Kidney epithelial cell (primary cell): ENCODE measurements around the gene RPS27L. TPM values are rescaled to one million over a fixed set of nuclear protein-coding genes. Genes with fewer than 3 reads are reported as not detected.

Experiments
- DNase-seq: peaks from one replicate; pipeline ENCODE4 v3.0.0-alpha.2; 2010; ENCODE audit warnings: low read depth
- H3K27me3 ChIP-seq: 2 replicates; pipeline ENCODE4 v1.6.0; 2011; ENCODE audit warnings: low read length; ENCODE audit not compliant: control insufficient read depth, insufficient read depth
- H3K36me3 ChIP-seq: 2 replicates; pipeline ENCODE4 v1.5.1; 2011; ENCODE audit warnings: low read length; ENCODE audit not compliant: control insufficient read depth, insufficient read depth
- H3K4me3 ChIP-seq: 2 replicates; pipeline ENCODE4 v1.5.1; 2011; ENCODE audit warnings: low read depth, mild to moderate bottlenecking, control low read depth, low read length
- total RNA-seq: library from RNA; depleted of rRNA; stranded (reverse); fragments of >200 nt; gene quantifications from 2 replicates; pipeline ENCODE4 v1.2.3, GENCODE V29; 2015
- TF ChIP-seq, protein P1 (sequence below): IDR thresholded peaks from 2 replicates; pipeline ENCODE4 v1.5.1; 2011; ENCODE audit warnings: mild to moderate bottlenecking, moderate library complexity, low read length, control low read depth, inconsistent platforms; ENCODE audit not compliant: insufficient read depth, poor library complexity, severe bottlenecking

The RPS27L gene
- total RNA-seq, result 150 and 186 TPM in 2 replicates

DNA sequence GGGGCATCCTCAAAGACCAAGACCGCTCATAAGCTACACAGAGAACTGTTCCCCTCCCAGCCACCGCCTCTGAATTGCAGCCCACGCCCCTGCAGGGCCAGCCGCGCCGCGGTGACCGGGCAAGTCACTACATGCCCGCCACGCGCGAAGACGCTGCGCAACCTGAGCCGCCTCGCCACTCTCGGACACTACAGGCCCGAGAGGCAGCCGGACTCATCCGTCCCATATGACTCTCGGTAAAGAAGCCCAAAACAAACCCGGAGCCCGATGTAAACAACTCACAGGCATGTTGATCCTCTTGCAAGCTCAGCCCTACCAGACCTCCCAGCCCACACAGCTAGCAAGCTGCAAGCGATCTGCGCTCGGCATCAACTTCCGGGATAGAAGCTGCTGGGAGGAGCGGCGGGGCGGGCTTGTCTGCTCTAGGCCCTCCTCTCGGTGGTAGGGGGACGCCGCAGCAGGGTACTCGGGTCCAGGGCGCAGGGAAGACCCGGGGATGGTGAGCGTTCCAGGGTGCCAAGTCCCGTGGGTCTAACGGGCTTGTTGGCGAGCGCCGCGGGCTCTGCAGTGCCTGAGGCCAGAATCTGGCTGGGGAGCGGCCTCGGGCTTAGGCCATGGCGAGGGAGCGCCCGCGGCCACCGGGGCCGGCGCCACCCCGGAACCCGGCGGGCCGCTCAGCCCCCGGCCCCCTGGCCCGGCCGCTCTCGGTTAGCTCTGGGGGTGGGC is at the start of gene RPS27L:
Gene RPS27L, minus strand, starts transcription at position 360 of the 726 bp plus-strand sequence. Its CDS starts 72 bp downstream, at position 288.
- TF ChIP-seq, protein P1, sequence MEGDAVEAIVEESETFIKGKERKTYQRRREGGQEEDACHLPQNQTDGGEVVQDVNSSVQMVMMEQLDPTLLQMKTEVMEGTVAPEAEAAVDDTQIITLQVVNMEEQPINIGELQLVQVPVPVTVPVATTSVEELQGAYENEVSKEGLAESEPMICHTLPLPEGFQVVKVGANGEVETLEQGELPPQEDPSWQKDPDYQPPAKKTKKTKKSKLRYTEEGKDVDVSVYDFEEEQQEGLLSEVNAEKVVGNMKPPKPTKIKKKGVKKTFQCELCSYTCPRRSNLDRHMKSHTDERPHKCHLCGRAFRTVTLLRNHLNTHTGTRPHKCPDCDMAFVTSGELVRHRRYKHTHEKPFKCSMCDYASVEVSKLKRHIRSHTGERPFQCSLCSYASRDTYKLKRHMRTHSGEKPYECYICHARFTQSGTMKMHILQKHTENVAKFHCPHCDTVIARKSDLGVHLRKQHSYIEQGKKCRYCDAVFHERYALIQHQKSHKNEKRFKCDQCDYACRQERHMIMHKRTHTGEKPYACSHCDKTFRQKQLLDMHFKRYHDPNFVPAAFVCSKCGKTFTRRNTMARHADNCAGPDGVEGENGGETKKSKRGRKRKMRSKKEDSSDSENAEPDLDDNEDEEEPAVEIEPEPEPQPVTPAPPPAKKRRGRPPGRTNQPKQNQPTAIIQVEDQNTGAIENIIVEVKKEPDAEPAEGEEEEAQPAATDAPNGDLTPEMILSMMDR, result no peak

DNA sequence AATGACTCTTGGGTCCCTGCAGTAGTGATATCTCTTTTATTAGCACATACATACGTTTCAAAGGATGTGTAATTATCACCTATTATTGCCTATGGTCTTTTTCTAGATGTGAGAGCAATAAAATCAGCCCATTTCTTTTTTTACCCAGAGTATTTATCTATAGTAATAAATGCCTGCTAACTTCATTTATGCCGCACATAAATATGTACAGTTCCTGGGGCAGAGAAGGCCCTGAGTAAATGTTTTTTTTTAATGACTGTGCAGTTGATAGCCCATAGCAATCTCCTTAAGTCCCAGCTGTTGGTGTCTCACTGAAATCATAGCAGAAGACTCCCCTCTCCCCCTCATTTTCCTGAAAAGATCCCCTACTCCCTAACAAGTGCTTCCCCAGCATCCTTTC is 48.8 kb upstream of the RPS27L start:
- Histone ChIP-seq H3K36me3 (no peaks in the 10 kb centered on the region), H3K27me3 (no peaks in the 10 kb centered on the region), H3K4me3 (no peak overlapping the region)
- DNase-seq, result no peak
- TF ChIP-seq, protein P1, result no peak

More for the DNA sequence above, at the start of gene RPS27L:
- peak within 1 kb of the TSS; percentile 78 for H3K4me3 ChIP-seq
- peak; percentile 74 for DNase-seq
- H3K36me3 ChIP-seq, result no peaks in the 10 kb centered on the region
- H3K27me3 ChIP-seq, result no peaks in the 10 kb centered on the region

DNA sequence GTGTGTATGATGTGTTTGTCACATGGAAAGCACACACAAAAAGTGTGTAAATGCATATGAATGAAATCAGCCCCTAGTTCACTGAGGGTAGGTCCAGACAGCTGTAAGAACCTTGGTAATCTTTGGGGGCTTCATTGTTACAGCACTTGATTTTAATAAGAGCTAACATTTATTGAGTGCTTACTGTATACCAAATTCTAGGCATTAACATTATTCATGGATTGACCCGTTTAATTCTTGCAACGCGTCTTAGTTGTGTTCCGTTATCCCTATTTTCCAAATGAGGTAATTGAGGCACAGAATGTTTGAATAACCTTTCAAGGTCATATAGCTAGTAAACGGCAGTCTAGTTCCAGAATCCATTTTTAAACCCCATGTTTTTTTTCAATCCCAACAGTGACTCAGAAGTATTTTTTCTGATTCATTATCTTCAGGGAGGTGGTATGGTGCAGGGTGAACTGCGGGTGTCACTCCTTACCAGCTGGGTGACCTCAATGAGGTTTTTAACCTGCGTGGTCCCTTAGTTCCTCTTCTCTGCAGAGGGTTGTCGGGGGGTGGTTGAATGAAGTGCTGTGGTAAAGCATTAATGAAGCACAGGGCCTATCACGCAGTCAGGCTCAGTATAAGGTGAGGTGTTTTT is 46.3 kb upstream of the RPS27L start:
- H3K4me3 ChIP-seq, result no peak overlapping the region
- no peaks in the 10 kb centered on the region for H3K27me3 ChIP-seq
- no peak for DNase-seq
- H3K36me3 ChIP-seq, result no peaks in the 10 kb centered on the region
- TF ChIP-seq, protein P1, result no peak

DNA sequence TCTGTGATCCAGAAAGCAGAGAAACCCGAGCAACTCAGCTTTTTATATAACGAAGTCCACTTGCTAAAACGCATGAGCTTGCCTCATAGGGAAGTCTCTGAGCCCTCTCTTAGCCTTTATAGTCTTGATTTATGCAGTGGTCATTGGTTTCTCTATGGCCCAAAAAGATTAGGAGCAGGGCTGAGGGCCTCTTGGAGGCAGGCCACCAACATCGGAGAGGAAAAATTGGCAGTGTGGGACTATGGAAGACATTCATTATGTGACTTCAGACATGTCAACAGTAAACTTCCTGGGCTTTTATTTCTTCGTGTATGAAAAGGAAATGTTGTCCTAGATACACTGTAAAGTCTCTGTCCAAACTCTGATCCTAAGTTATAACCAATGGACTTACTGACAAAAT is 45.6 kb upstream of the RPS27L start:
- Histone ChIP-seq H3K4me3 (no peak overlapping the region), H3K36me3 (no peaks in the 10 kb centered on the region), H3K27me3 (no peaks in the 10 kb centered on the region)
- TF ChIP-seq, protein P1, result no peak
- DNase-seq, result no peak

DNA sequence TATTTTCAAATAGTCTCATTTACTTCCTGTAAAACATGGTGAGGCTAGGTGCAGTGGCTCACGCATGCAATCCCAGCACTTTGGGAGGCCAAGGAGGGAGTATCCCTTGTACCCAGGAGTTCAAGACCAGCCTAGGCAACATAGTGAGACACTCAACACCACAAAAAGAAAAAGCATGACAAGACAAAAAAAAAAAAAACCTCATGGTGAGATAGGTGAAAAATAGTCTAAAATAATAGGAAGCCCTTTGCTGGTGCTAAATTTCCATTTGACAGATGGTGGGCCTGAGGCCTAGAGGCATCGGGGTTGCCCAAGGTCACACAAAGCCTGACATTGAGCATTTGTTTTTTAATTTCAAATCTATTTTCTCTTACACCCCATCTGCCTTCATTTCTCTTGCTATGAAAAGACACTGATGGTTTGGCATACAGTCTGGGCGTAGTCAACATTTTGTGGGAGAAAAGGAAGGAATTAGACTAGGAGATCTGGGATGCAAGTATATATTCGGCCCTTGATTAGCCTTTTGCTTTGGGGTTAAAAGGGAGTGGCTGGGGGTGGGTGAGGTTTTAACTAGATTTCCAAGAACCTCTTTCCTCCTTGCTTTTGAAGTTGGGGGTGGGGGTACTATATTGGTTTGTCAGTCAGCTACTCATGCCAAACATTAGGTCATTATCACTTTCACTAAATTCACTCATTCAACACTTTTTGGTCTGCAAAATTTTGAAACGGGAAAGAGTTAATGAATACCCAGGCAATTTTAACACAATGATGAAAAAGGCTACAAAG is 43.4 kb upstream of the RPS27L start:
- no peaks in the 10 kb centered on the region for H3K36me3 ChIP-seq
- DNase-seq, result no peak
- no peaks in the 10 kb centered on the region for H3K27me3 ChIP-seq
- H3K4me3 ChIP-seq, result no peak overlapping the region
- TF ChIP-seq, protein P1, result no peak
